CD4-positive, alpha-beta T cell treated with Interleukin-4 for 4 hours (primary cell): ENCODE results near the gene TRDMT1.
"Not testable (repeated sequence)": the region's sequence is repeated elsewhere in the genome, so short reads cannot be mapped to it uniquely, and the experiment has no call there.

ENCODE experiments used
- DNase-seq: peaks from one replicate; pipeline ENCODE4 v3.0.0-alpha.2; 2020

Gene TRDMT1

DNA sequence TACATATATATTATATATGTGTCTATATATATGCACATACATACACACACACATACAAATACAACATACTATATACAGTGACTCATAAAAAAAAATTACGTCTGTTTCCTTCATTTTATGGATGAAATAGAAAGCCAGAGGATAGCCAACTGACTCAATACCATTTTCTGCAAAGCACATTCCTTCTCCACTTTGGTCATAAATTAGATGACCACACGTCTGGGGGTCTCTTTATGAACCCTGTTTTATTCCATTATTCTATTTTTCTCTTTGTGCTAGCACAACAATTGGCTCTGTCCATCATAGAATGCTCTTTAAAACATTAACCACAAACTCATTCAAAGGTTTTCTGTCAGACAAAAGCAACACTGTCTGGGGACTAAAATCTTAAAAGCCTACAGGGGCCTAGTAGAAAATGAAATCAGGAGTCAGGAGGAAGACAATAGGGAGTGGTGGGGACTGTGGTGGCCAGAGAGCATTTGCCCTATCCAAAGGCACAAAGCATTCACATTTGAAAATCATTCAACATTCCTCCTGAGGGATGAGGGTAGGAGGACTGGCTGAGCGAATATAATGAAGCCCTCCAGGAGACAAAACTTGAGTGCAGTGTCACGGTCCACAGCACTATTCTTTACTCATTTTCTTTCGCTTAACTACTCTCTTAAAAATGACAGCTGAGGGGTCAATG lies 76.1 kb downstream of the TRDMT1 start:
- no peak for DNase-seq

DNA sequence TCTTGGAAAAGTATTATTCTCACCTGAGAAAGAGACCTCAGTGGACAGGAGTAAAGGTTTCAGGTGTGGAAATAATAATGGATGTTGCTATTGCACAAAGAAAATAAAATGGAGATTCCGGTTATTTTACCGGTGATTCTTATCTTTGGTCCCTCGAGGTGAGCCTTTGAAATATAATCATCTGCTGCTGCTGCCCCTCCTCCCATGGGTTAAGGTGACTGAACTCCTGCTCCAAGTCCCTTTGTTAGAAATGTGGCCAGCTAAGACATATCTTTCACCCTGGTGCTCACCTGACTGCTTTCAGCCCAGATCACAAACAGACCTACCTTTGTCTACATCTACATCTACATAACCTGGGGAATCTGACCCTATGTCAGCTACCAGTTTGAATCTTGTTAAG lies 77.5 kb downstream of the TRDMT1 start:
- DNase-seq: no peak

DNA sequence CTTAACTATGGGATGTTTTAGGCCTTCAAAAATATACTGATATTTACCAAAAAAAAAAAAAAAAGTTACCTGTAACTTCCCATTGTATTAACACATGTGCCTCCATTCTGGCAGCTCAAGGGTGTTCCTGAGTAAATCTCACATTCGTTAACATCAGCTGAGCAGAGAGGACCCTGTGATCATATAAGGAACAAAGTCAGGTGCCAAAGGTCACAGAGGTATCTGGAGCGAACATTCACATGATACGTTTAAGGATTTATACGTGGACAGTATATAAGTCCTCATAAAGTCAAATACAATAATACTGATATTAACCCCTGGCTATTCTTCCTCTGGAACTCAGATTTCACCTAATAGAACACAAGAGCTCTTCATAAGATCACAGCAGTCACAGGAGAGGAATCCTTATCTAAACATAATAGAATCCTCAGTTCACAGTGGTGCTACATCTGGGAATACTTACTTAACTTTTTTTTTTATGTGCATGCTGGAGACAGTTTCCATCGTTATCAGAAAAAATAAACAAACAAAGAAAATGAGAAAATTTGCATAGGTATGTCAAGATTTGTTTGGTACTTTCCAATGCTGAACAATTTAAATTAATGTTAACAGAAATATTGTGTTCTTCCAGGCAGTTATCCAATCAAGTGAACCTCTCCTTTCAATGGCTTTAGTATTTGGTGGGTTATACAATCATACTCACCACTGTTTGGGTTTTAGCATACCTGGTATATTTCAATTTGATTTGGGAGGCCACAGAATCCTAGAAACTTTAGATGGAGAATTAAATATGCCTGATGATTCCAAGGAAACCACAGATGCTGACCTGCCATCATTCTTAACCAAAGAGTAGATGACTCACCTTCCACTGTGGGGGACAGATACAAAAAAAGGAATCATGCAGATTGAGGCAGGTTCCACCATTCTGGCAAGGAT lies 78.5 kb downstream of the TRDMT1 start:
- DNase-seq: no peak

DNA sequence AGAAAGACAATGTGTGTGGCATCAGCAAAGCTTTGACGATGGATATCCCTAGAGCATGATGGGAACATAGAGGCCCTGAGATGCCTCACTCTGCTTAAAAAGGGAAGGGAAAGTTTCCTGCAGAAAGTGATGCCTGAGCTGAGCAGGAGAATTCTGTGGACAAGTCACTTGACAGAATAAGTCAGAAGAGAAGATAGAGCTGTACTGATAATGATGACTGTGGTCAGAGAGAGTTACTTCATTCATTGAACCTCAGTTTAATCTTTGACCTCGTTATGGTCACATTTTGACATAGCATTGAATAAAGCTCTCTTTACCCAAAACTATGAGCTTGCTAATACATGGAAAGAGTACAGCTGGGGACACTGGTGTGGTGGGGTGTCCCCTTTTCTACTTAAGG lies 79.4 kb downstream of the TRDMT1 start:
- DNase-seq: no peak

DNA sequence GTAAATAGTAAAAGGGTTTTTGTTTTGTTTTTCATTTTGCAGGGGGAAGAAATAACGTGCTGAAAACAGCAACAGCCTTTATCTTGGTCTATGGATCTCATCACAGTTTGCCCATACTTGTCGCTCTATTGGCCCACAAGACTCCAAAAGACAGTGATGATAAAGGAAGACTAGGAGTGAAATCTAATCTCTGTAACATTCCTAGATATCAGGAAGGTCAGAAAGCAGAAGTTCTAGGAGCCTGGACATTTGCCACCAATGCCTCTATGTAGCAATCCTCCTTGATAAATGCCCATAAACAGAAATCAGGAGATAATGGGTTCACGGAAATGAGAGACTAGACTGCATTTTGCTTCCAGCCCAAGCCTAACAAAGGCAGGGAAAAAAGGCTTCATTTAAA lies 80.8 kb downstream of the TRDMT1 start:
- DNase-seq: no peak

- no peak for DNase-seq
Measured at GRCh38 chr10:17119845-17120244, 81.6 kb downstream of the TRDMT1 start.

DNA sequence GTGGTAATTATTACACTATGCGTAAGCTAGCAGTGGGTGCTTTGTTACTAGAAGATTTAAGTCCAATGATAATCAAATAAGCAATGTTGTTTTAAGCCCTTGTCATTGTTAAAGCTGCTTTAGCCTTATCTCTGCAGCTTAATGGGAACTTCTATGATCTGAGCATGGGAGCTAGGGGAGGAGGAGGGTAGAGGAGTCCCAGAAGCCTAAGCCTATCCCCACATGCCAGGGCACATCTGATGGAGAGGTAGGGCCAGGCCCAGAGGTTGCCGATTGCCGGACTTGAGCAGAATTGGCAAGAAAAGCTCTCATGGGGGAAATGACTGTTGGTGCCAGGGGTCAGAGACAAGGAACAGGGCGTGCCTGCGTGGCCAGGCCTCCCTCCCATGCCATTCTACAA lies 85.3 kb downstream of the TRDMT1 start:
- DNase-seq: no peak

GRCh38 chr10:17115683-17116082 lies 85.8 kb downstream of the TRDMT1 start:
- DNase-seq: no peak

DNA sequence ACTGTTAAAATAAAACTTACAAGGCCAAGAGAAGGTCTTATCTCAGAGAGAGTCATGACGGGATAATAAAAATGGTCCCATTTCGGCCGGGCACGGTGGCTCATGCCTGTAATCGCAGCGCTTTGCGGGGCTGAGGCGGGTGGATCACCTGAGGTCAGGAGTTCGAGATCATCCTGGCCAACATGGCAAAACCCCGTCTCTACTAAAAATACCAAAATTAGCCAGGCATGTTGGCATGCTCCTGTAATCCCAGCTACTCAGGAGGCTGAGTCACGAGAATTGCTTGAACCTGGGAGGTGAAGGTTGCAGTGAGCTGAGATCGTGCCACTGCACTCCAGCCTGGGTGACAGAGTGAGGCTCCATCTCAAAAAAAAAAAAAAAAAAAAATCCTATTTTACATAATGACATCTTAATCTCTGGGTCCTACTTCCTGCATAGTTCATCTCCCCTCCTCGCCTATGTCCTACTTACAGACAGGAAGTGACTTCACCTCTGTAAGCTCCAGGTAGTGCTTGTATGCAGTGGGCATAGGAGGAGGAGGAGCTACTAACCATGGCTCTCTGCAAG lies 86.5 kb downstream of the TRDMT1 start:
- DNase-seq: not testable (repeated sequence)

DNA sequence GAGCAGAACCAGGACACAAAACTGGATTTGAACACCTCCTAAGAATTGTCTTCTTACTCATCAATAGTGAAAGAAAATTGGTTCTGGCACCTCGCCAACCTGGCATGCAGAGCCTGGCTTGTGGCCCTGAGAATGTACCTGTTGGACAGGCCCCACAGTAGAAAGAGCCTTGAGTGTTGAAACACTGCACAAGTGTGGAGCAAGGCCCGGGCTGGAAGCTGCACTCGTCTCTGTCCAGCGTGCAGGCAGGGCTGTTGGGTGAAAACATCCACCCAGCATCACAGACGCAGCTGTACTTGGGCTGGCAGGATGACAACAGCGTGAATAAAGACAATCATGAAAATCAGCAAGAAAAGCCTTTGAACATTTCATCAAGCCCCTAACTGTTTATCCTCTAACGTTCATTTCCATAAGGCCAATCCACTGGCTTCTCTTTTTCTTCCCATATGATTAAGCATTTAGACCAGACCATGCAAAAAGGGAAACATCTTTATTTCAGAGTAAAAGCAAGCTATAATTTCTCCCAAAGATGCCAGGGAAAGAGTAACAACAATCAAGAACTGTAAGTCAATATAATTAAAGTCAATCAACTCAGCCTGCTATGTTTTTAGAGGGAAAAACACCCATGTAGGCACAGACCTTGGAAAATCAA lies 87.5 kb downstream of the TRDMT1 start:
- DNase-seq: no peak

- DNase-seq: no peak
Measured at GRCh38 chr10:17113346-17113745, 88.1 kb downstream of the TRDMT1 start.

- no peak for DNase-seq
Measured at GRCh38 chr10:17112566-17112965, 88.9 kb downstream of the TRDMT1 start.

DNA sequence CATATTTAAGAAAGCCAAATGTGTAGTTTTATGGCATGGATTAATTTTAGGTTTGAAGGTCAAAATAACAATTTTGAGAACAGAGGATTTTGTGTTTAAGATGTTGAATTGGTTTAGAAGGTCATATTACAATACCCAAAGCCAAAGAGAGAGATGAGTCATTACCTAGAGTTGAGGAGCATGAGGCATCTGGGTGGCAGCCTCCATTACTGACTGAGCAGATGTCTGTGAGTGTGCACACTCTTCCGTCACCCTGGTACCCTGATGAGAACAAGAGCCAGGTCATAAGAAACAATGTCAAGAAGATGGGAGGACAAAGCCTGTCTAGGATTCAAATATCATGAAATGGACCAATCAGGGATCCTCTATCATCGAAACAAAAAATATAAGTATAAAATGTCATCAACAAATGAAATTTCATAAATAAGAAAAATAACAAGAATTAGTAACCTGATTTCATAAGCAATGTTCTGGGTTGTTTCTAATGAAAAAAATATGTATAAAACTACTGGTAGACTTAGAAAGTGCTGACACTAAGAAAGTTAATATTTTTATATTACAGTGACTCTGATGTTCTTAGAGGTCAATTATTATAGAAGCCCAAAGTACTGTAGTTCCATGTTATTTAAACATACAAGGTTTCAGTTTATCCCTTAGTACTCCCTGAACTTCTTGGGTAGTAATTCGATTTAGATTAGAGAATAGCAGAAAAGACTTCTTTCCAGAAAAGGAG lies 91.8 kb downstream of the TRDMT1 start:
- DNase-seq: peak; percentile 4

GRCh38 chr10:17109046-17109445 lies 92.4 kb downstream of the TRDMT1 start:
- DNase-seq: no peak

DNA sequence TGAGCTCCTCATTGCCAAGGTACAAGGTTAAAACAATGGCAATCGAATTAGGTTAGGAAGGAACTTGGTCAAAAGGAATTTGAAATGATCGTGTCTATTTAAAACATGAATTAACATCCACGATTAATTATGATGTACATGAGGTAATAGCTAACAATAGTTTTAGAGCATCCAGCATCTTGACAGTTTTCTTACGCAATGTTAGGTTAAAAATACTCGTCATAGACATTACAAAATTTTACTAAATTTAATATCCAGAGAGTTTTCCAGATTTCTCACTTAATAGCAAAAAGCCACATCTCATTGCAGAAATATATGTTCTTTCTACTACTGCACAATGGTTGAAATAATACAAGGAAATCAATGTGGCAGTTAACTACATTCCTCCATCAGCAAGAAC lies 94.5 kb downstream of the TRDMT1 start:
- DNase-seq: no peak

DNA sequence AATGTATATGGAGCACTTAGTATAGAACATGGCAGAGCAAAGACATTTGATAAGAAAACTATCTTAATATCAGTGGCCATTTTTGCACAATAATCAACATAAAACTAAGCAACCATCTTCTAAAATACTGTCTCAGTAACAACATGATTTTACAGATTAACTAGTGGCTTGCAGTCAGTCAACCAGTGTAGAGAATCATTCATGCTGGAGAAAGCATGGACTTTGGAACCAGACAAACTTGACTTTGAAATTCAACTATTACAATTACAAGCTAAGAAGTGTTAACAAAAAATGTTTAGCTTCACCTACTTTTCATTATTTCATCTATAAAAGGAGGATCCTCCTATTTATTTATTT lies 99.6 kb downstream of the TRDMT1 start:
- DNase-seq: no peak

GRCh38 chr10:17101257-17101909 lies 100.1 kb downstream of the TRDMT1 start:
- no peak for DNase-seq

- DNase-seq: no peak
Measured at GRCh38 chr10:17100586-17100985, 100.9 kb downstream of the TRDMT1 start.

- no peak for DNase-seq
Measured at GRCh38 chr10:17098012-17098411, 103.5 kb downstream of the TRDMT1 start.
